ENCODE data around the gene ARHGEF2.

ARHGEF2 gene

DNA sequence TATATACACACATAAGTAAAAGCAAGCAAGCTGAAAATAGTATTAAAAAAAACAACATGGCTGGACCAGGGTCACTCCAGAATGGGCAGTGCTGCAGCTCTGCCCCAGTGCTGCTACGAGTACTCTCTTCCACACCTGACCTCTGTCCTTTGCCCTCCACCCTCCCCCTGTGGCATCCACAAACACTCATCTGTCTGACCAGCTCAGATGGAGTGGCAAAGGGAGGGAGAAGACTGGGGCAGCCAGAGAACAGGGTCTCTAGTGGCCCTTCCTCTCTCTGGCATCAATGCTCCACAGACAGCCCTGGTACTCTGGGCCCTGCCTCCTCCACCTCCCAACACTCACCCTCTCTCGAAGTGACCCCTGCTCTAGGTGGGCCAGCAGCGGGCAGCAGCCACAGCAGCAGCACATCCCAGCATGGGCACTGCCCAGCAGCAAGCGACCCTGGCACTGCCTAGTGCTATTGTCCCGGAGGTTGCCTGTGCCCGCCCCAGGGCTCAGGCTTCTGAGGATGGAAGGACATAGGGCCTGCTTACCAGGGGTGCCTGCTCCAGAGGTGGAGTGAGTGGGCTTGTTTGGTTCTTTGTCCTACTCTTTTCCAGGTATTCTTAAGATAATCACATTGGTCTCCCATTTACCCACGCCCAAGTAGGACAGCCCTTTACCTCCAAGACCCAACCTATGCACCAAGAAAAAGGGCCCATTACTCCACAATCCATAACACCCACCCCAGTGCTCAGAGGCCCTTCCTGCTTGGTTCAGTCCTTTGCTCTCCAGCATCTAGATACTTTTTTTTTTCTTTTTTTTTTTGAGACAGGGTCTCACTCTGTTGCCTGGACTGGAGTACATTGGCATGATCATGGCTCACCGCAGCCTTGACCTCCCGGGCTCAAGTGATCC, 6.2 kb downstream of the ARHGEF2 start:
- DNase-seq (ENCODE audit: low spot score), result peak; percentile 82

DNA sequence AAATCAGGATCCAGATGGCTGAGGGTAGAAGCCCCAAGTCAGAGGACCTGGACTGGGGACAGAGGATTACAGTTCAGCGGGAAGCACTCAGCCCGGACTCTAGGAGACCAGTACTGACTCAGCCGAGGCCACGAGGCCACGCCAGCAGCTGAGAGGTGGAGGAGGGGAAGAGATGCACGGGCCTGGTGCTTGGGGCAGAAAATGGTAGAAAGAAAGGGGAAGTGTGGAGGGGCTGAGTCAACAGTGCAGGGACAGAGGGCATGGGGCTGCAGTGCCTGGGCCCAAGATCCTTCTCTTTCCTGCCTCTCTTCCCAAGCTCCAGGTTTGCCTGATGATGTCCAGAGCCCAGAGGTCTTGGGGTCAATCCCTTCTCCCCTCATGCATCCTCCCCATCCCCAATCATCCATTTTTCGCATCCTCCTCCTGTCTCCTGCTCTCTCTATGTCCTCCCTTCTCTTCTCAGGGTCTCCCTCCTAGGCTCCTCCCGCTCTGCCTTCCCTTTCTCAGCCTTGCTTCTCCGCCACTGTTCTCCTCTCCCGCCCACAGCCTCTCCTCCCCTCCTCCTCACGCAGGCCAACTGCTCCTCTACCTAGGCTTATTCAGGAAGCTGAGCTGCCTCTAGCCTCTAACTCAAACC, 7.7 kb downstream of the ARHGEF2 start:
- peak; percentile 91 for DNase-seq (ENCODE audit: low spot score)

DNA sequence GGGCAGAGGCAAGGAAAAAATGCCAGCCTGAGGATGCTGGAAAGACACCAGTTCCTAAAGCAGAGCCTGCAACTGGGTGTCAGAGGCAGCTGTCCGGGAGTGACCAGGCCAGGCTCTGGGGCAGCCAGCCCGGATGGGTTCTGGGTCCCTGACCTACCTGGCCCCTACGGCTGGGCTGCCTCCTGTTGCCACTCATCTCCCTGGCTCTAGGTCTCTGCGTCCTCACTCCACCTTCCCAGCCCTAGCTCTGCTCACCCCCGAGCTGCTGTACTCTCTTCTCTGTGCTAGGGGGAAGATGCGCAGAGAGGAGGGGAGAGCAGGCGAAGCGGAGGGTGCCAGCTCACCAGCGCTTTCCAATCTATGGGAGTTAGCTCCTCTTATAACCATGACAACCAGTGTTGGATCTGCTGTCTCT, 9.0 kb downstream of the ARHGEF2 start:
- DNase-seq (ENCODE audit: low spot score), result no peak

DNA sequence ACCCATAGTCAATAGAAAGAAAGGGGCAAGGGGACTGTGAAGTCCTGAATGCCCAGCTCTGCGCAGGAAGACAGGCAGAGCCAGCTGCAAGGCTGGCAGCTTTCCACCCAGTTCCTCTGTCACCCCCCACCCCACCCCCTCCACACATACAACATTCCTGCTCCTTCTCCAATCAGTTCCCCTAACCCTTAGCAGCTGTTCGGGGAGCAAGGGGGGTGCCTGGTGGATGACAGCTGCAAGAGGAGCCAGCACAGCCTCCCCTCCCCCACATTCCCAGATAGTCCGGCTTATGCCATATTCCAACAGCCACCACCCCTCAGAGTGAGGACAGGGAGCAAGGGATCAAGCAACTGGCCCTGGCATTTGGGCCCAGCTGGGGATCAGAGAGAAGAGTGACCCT, 9.7 kb downstream of the ARHGEF2 start:
- peak; percentile 93 for DNase-seq (ENCODE audit: low spot score)

DNA sequence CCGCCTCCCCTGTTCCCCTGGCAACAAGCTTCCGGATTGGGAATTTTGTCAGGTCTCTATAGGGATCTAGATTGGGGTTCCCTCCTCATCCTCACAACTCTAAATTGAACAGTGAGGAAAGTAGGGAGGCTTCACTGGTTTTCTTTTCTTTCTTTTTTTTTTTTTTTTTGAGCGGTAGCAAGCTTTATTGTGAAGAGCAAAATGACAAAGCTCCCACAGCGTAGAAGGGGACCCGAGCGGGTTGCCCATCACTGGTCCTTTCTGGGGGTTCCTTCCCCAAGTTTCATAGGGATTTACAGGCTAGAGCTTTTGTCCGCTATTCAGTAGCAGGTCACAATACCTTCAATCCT, 10.3 kb downstream of the ARHGEF2 start:
- DNase-seq (ENCODE audit: low spot score), result no peak

DNA sequence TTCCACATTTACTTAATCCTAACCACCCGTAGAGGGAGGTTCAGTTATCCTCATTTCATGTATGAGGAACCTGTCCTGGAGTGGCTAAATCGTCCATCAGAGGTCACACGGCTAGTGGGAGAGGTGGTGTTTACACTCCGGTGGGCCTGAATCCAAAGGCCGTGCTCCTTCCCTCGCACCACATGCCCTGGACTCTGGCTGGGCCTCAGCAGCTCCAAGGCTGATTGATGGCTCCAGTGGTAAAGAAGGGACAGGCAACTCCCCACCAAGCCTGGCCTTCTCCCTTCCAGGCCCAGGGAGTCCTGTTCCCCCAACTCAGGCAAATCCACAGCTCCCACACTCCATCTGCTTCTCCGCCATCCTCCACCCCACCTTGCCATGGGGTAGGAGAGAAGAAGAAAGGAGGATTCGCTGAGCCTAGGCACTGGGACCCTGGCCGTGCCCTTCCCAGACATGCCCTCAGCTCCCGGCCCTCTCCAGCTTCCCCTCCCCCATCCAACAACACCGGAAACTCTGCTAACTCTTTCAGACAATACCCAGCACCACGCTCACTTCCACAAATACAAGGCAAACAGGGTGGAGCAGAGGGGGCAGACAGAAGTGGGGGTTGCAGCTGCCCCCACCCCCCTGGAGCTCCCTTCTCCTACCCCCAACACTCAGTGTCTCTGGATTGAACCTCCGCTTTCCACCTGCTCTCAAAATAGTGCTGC, 10.9 kb downstream of the ARHGEF2 start:
- DNase-seq (ENCODE audit: low spot score), result no peak

DNA sequence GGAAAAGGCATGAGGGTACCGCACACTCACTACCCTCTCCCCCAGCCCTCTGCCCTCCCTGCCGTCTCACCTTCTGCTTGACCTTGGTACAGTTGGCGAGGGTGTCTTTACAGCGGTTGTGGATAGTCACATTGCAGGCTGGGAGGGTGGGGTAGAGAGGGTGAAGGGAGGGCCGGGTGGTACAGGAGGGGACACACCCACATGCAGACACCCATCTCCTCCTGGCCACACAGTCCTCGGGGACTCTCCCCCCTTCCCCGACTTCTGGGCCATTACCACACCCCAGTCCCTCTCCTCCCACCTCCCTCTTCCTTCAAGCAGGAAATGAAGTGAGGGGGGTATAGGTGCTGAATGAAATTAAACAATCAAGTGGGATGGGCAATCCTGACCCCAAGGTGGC, 11.6 kb downstream of the ARHGEF2 start:
- no peak for DNase-seq (ENCODE audit: low spot score)

DNA sequence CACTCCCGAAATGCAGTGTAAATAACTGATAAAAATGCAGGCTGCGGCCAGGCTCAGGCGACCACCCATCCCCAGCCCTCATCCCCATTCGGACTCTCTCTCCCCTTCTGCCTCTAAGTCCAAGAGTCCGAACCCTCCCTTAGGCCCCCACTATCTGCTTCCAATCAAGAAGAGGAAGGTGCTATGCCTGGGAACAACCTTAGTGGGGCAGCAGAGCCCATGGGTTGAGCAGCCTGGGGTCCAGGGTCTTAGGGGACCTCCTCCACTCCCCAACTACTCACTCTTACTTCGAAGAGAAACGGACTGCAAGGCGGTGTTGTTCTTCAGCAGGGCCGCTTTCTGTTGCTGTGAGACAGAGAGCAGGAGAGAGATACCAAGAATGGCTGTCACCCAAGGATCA, 12.2 kb downstream of the ARHGEF2 start:
- no peak for DNase-seq (ENCODE audit: low spot score)

DNA sequence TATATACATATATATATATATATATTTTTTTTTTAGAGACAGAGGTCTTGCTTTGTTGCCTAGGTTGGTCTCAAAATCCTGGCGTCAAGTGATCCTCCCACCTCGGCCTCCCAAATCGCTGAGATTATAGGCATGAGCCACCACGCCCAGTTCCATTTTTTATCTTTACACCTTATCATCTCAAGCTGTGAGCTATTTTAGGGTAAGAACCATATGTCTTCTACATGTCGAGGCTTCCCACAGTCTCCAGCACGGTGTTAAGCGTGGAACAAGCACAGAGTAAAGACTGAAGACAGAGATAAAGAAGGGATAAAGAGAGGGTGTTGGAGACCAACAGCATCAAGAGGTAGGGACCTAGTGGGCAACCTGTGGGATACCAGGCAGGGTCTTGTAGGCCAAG, 14.2 kb downstream of the ARHGEF2 start:
- DNase-seq (ENCODE audit: low spot score), result no peak

DNA sequence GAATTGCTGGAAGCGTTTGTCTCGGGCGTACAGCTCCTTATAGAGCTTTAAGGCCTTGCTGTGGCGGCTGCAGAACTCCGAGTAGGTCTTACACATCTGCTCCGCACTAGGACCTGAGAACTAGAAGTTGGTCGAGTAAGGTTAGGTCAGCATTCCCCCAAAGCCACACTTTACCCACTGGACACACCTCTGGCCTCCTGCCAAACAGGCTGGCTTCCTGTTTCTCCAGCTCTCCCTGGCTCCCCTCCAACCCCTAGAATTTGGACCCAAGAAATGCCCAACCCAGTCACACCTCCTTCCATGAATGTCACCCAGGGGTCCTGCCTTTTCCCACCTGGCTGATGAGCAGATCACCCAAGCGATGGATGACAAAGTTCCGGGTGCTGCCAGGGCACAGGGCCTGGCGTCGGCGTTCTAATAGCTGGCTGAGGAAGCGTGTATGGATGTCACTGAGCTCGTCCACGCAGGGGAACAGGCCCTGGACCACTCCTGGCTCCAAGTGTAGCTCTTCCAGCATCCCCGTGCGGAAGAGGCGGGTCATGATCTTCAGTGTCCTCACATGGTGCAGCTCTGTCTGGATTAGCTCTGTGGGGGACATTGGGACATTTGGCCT, 15.6 kb downstream of the ARHGEF2 start:
- no peak for DNase-seq (ENCODE audit: low spot score)

DNA sequence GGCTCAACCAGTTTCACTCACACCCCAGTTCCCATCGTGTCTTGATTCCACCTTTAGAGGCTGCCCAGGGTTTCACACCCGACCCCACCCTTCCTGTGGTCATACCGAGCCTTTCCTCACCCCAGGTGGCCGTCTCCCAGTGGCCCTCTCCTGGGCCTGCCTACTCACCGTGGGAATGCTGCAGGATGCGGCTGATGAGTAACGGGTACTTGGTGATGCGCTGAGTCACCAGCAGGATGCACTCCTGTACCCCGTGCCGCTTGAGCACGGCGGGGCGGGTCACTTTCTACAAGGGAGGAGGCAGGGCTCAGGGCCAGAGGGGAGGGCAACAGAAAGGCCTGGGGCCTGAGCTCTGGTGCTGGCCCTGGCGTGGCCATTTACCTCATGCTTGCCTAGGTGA, 16.4 kb downstream of the ARHGEF2 start:
- no peak for DNase-seq (ENCODE audit: low spot score)

DNA sequence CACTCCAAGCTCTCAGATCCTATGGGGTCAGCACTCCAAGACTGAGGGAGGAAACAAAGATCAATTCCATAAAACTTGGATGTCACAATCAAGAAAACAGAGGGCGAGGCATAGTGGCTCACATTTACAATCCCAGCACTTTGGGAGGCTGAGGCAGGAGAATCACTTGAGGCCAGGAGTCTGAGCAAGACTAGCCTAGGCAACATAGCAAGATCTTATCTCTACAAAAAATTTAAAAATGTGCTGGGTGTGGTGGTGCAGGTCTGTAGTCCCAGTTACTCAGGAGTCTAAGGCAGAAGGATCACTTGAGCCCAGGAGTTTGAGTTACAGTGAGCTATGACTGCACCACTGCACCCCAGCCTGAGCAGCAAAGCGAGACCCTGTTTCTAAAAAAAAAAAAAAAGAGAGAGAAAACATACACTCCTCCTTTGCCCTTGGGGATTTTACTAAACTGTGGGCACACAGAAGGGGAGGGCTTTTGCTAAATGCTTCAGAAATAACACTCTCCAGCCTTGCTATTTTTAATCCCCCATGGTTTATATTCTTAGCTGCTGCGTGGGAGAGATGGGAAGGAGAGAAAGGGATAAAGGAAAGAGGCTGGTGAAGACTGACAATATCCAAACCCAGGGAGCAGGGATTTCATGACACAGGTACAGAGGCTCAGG, 18.1 kb downstream of the ARHGEF2 start:
- no peak for DNase-seq (ENCODE audit: low spot score)

DNA sequence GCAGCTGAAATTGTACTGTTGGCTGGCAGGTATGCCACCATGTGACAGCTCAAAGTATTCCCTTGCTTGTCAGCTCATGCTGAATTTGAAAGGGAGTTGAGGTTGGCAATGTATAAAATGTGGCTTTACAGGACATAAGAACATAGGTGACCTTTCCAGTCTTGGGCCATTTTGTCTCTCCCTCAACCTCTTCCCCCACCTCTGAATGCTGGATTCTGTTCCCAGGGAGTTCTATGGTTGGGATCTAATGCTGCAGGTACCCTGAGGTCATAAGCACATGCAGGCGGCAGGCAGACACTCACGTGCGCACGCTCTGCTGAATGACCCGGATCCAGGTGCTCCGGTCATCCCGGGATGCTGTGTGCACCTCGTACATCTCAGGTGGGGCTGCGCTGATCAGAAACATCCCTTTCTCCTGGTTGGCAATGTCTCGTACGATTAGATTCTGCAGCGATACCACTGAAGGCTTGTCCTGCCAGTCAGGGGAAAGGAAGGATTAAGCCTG, 20.9 kb downstream of the ARHGEF2 start:
- DNase-seq (ENCODE audit: low spot score), result no peak

DNA sequence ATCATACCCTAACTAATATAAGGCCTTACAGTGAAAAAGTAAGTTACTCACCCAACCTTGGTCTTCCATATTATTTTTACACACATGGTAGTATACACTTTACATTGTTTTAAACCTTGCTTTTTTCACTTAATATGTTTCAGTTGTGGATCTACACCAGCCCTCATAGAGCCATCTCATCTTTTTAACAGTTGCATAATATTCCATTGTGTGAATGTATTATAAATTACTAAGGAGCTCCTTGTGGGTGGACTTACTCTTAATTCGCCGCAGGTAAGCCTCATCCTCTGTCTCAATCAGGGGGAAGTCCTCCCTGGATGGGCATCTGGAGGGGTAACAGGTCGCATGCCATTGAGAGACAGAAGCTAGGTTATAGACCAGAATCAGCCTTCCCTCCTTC, 23.7 kb downstream of the ARHGEF2 start:
- no peak for DNase-seq (ENCODE audit: low spot score)

DNA sequence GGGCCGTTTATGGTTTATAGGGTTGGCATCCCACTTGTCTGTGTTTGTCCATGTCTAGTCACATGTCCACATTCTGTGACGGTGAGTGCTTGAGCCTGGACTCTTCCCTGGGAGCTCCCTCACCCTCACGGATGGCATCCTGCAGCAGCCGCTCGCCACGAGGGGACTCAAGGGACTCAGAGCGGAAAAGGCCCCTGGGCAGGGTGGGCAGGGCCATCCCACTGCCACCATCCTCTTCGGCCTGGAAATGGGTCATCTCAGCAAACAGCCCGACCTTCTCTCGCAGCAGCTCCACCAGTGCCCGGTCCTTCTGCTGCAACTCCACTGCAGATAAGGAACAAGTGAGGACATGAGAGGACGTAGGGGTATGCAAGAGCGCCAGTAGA, 25.8 kb downstream of the ARHGEF2 start:
- no peak for DNase-seq (ENCODE audit: low spot score)

DNA sequence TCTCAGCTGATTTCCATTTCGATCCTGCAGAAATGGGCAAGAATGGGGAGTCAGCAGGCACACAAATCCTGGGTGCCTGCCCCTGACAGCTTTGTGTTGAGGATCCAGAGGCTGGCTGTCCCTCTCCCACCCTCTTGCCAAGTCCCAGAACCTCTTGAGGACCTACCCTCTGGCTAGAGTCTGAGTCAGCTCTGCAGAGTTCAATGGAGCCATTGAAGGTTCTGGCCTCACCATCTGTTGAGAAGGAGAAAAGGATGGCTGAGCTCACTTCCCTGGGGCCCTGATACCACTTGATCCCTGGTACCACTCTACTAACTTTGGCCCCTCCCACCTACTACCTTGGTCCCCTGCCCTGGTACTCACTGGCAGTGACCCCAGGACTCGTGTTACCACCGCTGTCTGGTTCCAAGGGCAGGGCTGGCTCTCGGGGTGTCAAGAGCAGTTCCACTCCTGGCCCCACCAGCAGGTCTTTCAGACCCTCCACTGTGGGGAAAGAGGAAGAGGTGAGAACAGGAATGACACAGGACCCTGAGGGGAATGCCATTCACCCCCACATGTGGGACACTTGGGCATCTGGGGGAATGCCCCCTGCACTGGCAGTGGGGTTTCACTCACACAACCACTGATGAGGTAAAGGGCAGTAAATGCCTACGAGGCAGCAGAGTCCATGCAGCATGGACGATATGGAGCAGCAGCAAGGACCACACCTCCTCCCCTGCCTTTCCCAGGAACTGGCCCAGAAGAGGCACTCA, 26.4 kb downstream of the ARHGEF2 start:
- no peak for DNase-seq (ENCODE audit: low spot score)

DNA sequence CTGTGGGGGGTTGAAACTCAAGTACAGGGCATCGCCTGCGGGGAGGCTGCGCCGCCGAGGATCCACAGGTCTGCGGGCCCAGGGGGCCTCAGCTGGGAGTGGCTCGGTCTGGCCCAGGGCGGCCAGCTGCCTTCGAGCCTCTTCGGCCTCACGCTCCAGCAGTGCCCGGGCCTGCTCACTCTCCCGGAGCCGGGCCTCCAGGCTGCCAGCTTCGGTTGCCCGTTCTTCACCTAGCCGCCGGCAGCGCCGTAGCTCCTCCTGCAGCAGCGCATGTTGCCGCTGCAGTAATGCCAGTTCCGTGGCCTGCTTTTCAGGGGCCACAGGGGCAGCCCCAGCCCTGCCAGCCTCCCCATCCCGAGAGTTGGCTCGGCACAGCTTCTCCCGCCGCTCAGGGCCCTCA, 27.5 kb downstream of the ARHGEF2 start:
- DNase-seq (ENCODE audit: low spot score), result no peak

DNA sequence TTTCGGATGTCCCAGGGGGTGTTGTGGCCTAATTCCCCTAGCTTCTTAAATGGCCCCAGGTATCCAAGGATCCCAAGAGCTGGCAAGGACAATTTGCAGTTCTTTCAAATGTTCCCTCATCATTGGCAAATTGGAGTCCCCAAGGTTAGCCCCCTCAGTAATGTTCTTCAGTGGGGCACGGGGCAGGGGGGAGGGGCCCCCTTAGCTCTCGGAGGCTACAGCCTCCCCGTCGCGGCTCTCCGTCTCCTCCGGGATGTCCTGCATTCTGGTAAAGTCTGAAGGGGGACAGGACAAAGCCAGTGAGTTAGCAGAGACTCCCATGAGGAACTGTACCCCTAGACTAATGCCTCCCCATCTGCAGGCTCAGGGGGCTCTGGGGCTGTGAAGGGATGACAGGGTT, 30.6 kb downstream of the ARHGEF2 start:
- no peak for DNase-seq (ENCODE audit: low spot score)

DNA sequence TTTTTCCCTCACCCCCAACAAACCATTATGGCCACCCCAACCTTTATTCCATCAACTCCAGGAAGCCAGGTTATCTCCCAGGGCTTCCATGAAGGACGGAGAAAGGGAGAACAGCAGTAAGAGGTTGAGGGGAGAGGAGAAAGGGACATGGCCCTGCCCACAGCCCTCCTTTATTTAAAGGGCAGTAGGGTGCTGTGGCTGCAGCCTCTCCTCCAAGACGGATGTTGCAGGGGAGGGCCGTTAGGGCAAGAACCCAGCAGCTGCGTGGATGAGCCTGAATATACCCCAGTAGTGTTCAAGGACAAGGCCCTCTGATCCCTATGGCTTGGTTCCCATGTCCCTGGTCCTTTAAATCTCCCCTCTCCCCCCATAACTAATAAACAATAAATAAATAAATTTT, 31.1 kb downstream of the ARHGEF2 start:
- DNase-seq (ENCODE audit: low spot score), result no peak

DNA sequence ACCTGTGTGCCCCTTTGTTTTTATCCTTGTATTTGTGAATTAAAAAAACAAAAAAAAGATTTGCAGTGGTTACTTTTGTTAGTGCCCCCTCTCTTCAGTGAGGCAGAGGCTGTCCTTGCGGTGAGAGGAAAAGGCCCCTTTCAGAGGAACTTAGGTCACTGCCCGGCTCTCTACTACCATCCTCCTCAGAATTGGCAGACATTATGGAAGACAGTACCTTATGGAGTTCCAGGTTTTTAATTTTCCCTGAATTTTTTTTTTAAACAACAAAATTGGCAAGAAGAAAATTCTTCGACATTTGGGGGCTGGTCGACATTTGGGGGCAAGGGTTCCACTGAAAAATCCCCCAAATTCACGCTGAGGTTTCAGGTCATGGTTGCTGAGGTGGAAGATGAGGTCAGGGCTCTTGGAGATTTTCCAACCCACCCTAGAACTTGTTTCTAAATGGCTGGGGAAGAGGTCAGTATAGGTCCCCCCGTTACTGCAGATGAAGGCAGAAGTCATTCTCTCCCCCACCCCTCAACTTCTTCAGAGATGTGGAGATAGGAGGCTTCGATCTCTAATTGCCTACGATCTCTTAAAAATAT, 31.6 kb downstream of the ARHGEF2 start:
- no peak for DNase-seq (ENCODE audit: low spot score)

DNA sequence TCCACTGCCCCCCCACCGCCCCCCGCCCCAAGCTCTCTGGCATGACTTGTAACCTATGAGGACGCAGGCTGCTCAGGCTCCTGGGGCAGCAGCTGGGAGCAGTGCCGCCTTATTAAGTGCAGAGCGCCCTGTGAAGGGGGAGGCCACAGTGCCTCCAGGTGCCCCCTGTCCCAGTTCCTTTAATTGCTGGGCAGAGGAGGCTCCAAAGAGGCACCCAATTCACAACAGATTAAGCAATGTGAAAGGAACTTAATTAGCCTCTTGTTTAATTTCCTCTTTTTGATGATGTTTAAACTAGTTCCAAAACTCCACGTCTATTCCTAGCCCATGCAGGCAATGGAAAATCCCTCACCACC, 33.9 kb downstream of the ARHGEF2 start:
- no peak for DNase-seq (ENCODE audit: low spot score)

Measured in pons (tissue), 1 donor.